Thyroid gland (tissue), 4 donors: Measurements from ENCODE around the gene ZNF320. TPM values are rescaled to one million over a fixed set of nuclear protein-coding genes. Genes with fewer than 3 reads are reported as not detected.
"Not testable (repeated sequence)": the region's sequence is repeated elsewhere in the genome, so short reads cannot be mapped to it uniquely, and the experiment has no call there.

Source experiments
- DNase-seq, 2 donors: peaks; one replicate each; pipeline ENCODE4 v3.0.0-alpha.2; 2019
- H3K27ac ChIP-seq, 3 donors: fragments of 200-600 bp; sonication (generic); 1 replicate in 2 of 3; 2 replicates in 1 of 3; pipeline ENCODE4 v1.5.1; 2016 to 2019; ENCODE audit warnings: mild to moderate bottlenecking in 1 of 3, moderate library complexity in 1 of 3
- H3K27me3 ChIP-seq: fragments of 200-600 bp; sonication (generic); one replicate; pipeline ENCODE4 v1.5.1; 2019
- H3K36me3 ChIP-seq, 2 donors: fragments of 200-600 bp; sonication (generic); one replicate each; pipeline ENCODE4 v1.5.1; 2016 to 2019
- H3K4me1 ChIP-seq, 2 donors: fragments of 200-600 bp; sonication (generic); one replicate each; pipeline ENCODE4 v1.5.1; 2017 to 2019
- H3K4me3 ChIP-seq, 3 donors: fragments of 200-600 bp; sonication (generic); replicated peaks in 1 of 3; 1 replicate in 2 of 3; 2 replicates in 1 of 3; pipeline ENCODE4 v1.5.1; 2016; ENCODE audit warnings: mild to moderate bottlenecking in 1 of 3
- H3K9me3 ChIP-seq: fragments of 200-600 bp; sonication (generic); one replicate; pipeline ENCODE4 v1.5.1; 2017
- CTCF ChIP-seq, 6 experiments: fragments of 200-600 bp in 3 of 6; fragments of 450-650 bp in 3 of 6; sonication (generic) in 3 of 6; IDR thresholded peaks; one replicate each; pipeline ENCODE4 v1.5.1; 2016 to 2019; ENCODE audit warnings: antibody characterized with exemption in 6 of 6, mild to moderate bottlenecking in 2 of 6, inconsistent platforms in 1 of 6, moderate library complexity in 1 of 6
- POLR2A ChIP-seq, 2 donors: fragments of 450-650 bp; IDR thresholded peaks; one replicate each; pipeline ENCODE4 v1.6.1; 2017; ENCODE audit warnings: antibody characterized with exemption in 2 of 2, mild to moderate bottlenecking in 2 of 2, moderate library complexity in 1 of 2
- WGBS, 2 donors: methylation state at CpG; one replicate each; pipeline ENCODE4 v1.1.5; 2017; 5-methylcytosine and 5-hydroxymethylcytosine counted together
- intact Hi-C: fragments of 100-400 bp; cut with DNase I; formaldehyde crosslinking; loops from one replicate; pipeline ENCODE4 v1.15.1; 2023
- total RNA-seq, 4 donors: library from RNA; depleted of rRNA; stranded (reverse); fragments of >200 nt; gene quantifications; one replicate each; pipeline ENCODE4 v1.2.3, GENCODE V29; 2016

Gene ZNF320
- total RNA-seq, 4 donors from 2014 or later, result 24.6 to 33.5 (median 27.5) TPM

GRCh38 chr19:52889931-52890330 is 7.5 kb downstream of the ZNF320 start:
- no peaks in the 10 kb centered on the region for H3K4me1 ChIP-seq

GRCh38 chr19:52889076-52889475 is 8.4 kb downstream of the ZNF320 start:
- Histone ChIP-seq H3K9me3 (no peaks in the 10 kb centered on the region), H3K4me3 (no peak overlapping the region), H3K36me3 (peaks cover 32% of the 10 kb centered on the region in 2 donors), H3K27ac (no peak overlapping the region), H3K27me3 (no peaks in the 10 kb centered on the region), H3K4me1 (no peaks in the 10 kb centered on the region)
- intact Hi-C loops, result no loop called here
- no peak for TF ChIP-seq POLR2A (IDR thresholded peaks at IDR 0.05)
- no peak for TF ChIP-seq CTCF (IDR thresholded peaks at IDR 0.05)
- no peak for DNase-seq
- WGBS, 2 donors, result 78 to 85% methylated on average over 7 of the region's 7 CpGs

More at GRCh38 chr19:52889931-52890330, 7.5 kb downstream of the ZNF320 start:
- no peak overlapping the region for H3K27ac ChIP-seq
- intact Hi-C loops, result no loop called here
- no peak overlapping the region for H3K4me3 ChIP-seq
- H3K27me3 ChIP-seq, result no peaks in the 10 kb centered on the region
- H3K36me3 ChIP-seq, result peaks cover 24 to 25% of the 10 kb centered on the region in 2 donors
- DNase-seq, result no peak
- WGBS, 2 donors, result 82 to 91% methylated on average over 4 of the region's 4 CpGs
- no peaks in the 10 kb centered on the region for H3K9me3 ChIP-seq
- TF ChIP-seq POLR2A (IDR thresholded peaks at IDR 0.05), result no peak
- TF ChIP-seq CTCF (IDR thresholded peaks at IDR 0.05), result no peak

GRCh38 chr19:52880895-52881389 is 16.5 kb downstream of the ZNF320 start:
- Histone ChIP-seq H3K27me3 (no peaks in the 10 kb centered on the region), H3K27ac (no peak overlapping the region), H3K4me3 (no peak overlapping the region), H3K9me3 (no peaks in the 10 kb centered on the region), H3K4me1 (no peaks in the 10 kb centered on the region), H3K36me3 (peaks cover 43 to 51% of the 10 kb centered on the region in 2 donors)
- TF ChIP-seq POLR2A (IDR thresholded peaks at IDR 0.05) (no peak), CTCF (IDR thresholded peaks at IDR 0.05) (no peak)
- 91 to 98% methylated on average over 11 of the region's 11 CpGs for WGBS, 2 donors
- no peak for DNase-seq
- intact Hi-C loops, result no loop called here

GRCh38 chr19:52872996-52873395 is 24.4 kb downstream of the ZNF320 start:
- H3K27ac ChIP-seq, H3K4me1 ChIP-seq, H3K9me3 ChIP-seq, DNase-seq, intact Hi-C loops, H3K4me3 ChIP-seq, H3K27me3 ChIP-seq, H3K36me3 ChIP-seq: not testable (repeated sequence)
- 70 to 83% methylated on average over 6 of the region's 6 CpGs for WGBS, 2 donors

- no peaks in the 10 kb centered on the region for H3K4me1 ChIP-seq
- WGBS, 2 donors, result 92 to 96% methylated on average over 3 of the region's 3 CpGs
- H3K27ac ChIP-seq, result no peak overlapping the region
- H3K27me3 ChIP-seq, result no peaks in the 10 kb centered on the region
- no peaks in the 10 kb centered on the region for H3K9me3 ChIP-seq
- DNase-seq, result no peak
- TF ChIP-seq CTCF (IDR thresholded peaks at IDR 0.05) (no peak), POLR2A (IDR thresholded peaks at IDR 0.05) (no peak)
- intact Hi-C loops, result no loop called here
- H3K36me3 ChIP-seq, result no peaks in the 10 kb centered on the region
- no peak overlapping the region for H3K4me3 ChIP-seq
These were observed 26.0 kb downstream of the ZNF320 start for GRCh38 chr19:52871466-52871865.

GRCh38 chr19:52868031-52868430 is 29.4 kb downstream of the ZNF320 start:
- H3K27me3 ChIP-seq, DNase-seq, H3K27ac ChIP-seq, H3K9me3 ChIP-seq, H3K4me1 ChIP-seq, intact Hi-C loops, H3K4me3 ChIP-seq, H3K36me3 ChIP-seq: not testable (repeated sequence)
- 87 to 99% methylated on average over 11 of the region's 11 CpGs for WGBS, 2 donors
